Memory B cell (primary cell): Measurements from ENCODE around the gene NPTX1.

Experiments
- ATAC-seq: fragments of 150-1000 bp; cut with Tn5 transposase; 2 replicates; pipeline ENCODE4 v1.10.0; 2021; ENCODE audit warnings: low read depth, mild to moderate bottlenecking, moderate library complexity
- DNase-seq, 2 donors: peaks; one replicate each; pipeline ENCODE4 v3.0.0; 2022; ENCODE audit warnings: low spot score in 2 of 2
- H3K27ac Mint-ChIP-seq: one replicate; pipeline ENCODE4 v1.8.0; 2022; ENCODE audit warnings: mild to moderate bottlenecking, moderate library complexity, mixed read lengths
- H3K27me3 Mint-ChIP-seq: one replicate; pipeline ENCODE4 v1.8.0; 2022; ENCODE audit warnings: mixed read lengths
- H3K36me3 Mint-ChIP-seq: one replicate; pipeline ENCODE4 v1.8.0; 2022; ENCODE audit warnings: mild to moderate bottlenecking, mixed read lengths
- H3K4me1 Mint-ChIP-seq: one replicate; pipeline ENCODE4 v1.8.0; 2022; ENCODE audit warnings: mixed read lengths
- H3K4me3 Mint-ChIP-seq: one replicate; pipeline ENCODE4 v1.8.0; 2022; ENCODE audit warnings: mild to moderate bottlenecking, moderate library complexity, mixed read lengths
- H3K9me3 Mint-ChIP-seq: one replicate; pipeline ENCODE4 v1.8.0; 2022; ENCODE audit warnings: mixed read lengths

Gene NPTX1

GRCh38 chr17:80430446-80431245 is 45.8 kb downstream of the NPTX1 start:
- no peak overlapping the region for H3K27ac Mint-ChIP-seq
- no peaks in the 10 kb centered on the region for H3K36me3 Mint-ChIP-seq
- H3K27me3 Mint-ChIP-seq = no peaks in the 10 kb centered on the region
- no peaks in the 10 kb centered on the region for H3K9me3 Mint-ChIP-seq
- ATAC-seq = no peak
- peaks cover 12% of the 10 kb centered on the region for H3K4me1 Mint-ChIP-seq
- H3K4me3 Mint-ChIP-seq = no peak overlapping the region
- no peak for DNase-seq

GRCh38 chr17:80429356-80430275 is 46.8 kb downstream of the NPTX1 start:
- H3K27me3 Mint-ChIP-seq = no peaks in the 10 kb centered on the region
- DNase-seq = no peak

DNA sequence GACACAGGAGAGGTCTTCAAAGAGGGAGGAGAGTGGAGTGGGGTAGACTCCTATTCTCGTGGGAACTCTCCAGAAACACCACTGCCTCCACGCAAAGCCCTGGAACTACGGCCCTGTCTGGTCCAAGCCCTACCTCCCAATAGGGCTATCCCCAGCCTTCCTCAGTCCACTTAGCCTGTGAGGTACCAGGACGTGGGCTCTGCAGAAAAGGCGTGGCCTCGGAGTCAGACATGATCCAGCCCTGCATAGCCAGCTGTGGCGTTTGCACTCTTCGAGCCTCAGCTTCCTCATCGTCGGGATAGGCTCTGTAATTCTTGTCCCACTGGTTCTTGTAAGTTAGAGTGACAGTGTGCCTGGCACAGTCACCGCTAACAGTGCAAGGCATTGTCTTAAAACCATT is 47.6 kb downstream of the NPTX1 start:
- no peak for DNase-seq
- ATAC-seq = no peak
- Mint-ChIP-seq H3K9me3 (no peaks in the 10 kb centered on the region), H3K4me3 (no peak overlapping the region), H3K4me1 (peaks cover 16% of the 10 kb centered on the region), H3K36me3 (no peaks in the 10 kb centered on the region), H3K27ac (no peak overlapping the region), H3K27me3 (no peaks in the 10 kb centered on the region)

More at GRCh38 chr17:80429356-80430275, 46.8 kb downstream of the NPTX1 start:
- Mint-ChIP-seq H3K4me3 (no peak overlapping the region), H3K9me3 (no peaks in the 10 kb centered on the region), H3K4me1 (peaks cover 12% of the 10 kb centered on the region), H3K36me3 (no peaks in the 10 kb centered on the region), H3K27ac (no peak overlapping the region)
- ATAC-seq = no peak

DNA sequence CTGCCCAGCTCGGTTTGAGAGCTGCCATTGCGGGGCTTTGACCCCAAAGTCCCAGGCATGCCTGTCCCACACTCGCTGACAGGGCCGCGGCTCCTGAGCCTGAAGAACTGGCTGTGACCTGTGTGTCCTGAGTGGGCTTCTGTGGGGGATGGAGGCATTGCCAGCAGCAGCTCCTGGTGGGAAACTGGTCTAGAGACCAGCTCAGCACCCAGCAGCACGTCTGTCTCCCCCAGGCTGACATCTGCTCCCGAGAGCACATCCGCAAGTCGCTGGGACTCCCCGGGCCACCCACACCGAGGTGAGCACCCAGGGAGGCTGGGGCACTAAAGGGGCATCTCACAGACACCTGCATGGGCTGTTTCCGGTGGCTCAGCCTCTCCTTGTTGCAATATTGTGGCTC is 48.0 kb downstream of the NPTX1 start:
- Mint-ChIP-seq H3K9me3 (no peaks in the 10 kb centered on the region), H3K4me1 (peaks cover 16% of the 10 kb centered on the region)

DNA sequence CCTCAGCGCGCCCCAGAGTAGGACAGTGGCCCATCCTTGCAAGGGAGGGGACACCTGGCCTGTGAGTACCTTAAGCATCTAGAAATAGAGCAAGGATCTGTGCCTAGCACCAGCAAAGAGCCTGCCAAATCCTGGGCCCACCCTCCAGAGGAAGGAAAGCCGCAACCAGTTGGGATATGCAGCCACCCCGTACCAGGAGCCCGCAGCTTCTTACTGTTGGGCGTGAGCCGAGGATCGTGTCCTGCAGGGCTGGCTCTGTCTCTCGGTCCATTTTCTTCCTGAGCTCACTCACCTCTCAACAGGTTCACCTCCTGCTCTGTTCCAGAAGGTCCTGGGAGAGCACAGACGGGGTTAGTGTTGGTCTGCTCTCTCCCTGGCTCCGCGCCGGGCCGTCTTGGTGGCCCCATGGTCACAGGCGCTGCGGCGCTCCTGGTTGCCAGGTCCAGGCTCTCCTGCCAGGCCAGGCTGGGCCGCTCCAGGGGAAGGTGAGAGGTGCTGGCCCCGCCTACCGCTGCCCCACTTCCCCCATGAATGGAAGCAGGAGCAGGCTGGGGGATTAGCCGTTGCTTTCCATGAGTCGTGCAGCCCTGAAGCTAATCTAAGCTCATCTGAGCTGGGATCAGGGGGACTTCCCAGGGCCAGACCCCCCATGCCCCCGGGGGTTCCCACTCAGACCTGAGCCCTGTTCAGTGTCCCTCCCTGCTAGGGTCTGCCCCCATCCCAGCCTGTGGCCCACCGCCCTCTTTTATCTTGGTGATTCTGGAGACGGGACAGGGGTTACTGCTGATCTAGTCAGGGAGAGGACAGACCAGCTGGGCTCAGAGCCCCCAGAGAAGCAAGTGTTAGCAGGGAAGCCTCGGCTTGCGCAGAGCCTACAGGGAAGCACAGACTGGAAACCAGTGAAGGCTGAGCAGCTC is 48.8 kb downstream of the NPTX1 start:
- no peaks in the 10 kb centered on the region for H3K27me3 Mint-ChIP-seq
- H3K36me3 Mint-ChIP-seq = no peaks in the 10 kb centered on the region
- peaks cover 16% of the 10 kb centered on the region for H3K4me1 Mint-ChIP-seq
- no peak overlapping the region for H3K4me3 Mint-ChIP-seq
- H3K27ac Mint-ChIP-seq = no peak overlapping the region
- ATAC-seq (no peak), DNase-seq (no peak)
- no peaks in the 10 kb centered on the region for H3K9me3 Mint-ChIP-seq

More for the DNA sequence above, 48.0 kb downstream of the NPTX1 start:
- Mint-ChIP-seq H3K36me3 (no peaks in the 10 kb centered on the region), H3K27me3 (no peaks in the 10 kb centered on the region), H3K4me3 (no peak overlapping the region), H3K27ac (no peak overlapping the region)
- DNase-seq (no peak), ATAC-seq (no peak)

DNA sequence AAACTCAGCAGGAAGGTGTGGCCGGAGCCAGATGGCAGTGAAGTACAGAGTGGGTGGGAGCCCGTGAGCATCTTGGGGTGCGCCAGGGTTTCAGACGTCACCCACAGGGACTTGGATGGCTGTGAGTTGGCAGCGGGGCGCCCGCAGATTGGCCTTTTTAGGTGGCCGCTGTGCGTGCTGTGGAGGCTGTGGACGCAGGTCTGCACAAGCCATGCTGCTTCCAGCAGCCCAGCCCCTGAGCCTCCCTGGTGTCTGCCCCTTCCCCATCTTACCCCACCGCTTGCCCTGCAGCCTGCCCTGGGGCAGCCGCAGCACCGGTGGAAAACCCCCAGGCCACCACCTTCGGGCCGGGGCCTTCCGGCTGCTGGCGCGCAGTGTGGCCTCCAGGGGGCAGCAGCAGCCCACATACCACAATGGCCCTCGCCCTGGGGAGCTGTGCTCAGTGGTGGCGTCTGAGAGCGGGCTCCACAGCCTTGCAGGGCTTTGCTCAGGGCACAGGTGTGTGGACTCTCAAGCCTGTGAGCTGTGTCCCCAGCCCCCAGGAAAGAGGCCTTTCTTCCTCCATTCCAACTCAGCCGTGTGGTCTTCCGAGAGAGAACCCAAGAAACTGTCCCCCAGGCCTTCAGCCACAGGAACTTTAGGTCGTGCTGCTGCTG is 49.6 kb downstream of the NPTX1 start:
- no peaks in the 10 kb centered on the region for H3K36me3 Mint-ChIP-seq
- no peak overlapping the region for H3K4me3 Mint-ChIP-seq
- ATAC-seq (peak; percentile 92), DNase-seq (peak; percentile 92 to 97)
- no peak overlapping the region for H3K27ac Mint-ChIP-seq
- H3K27me3 Mint-ChIP-seq = no peaks in the 10 kb centered on the region
- H3K4me1 Mint-ChIP-seq = peaks cover 16% of the 10 kb centered on the region
- no peaks in the 10 kb centered on the region for H3K9me3 Mint-ChIP-seq

DNA sequence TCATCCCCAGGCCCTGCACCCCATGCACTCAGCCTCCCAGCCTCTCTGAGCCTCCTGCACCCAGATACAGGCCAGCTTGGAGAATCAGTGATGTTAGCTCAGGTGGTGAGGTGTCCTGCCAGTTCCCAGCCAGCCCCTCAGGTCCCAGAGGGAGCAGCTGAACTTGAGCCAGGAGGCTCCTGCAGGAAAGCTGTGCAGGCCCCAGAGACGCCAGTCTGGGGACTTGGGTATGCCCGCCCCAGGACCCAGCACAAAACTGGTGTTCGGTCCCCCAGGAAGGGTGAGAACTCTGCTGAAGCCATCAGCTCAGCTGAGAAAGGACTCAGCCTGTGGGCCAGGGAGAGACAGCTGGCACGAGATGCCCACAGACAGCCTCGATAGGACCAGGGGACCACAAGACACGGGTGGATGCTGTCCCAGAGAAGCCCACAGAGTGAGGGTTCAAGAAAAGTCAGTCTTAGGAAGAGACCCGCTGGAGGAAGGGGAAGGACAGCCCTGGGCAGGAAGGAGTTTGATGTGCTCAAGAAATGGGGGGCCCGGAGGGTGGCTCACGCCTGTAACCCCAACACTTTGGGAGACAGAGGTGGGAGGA is 50.5 kb downstream of the NPTX1 start:
- no peak overlapping the region for H3K4me3 Mint-ChIP-seq
- ATAC-seq (no peak), DNase-seq (no peak)
- H3K36me3 Mint-ChIP-seq = no peaks in the 10 kb centered on the region
- H3K27me3 Mint-ChIP-seq = no peaks in the 10 kb centered on the region
- H3K27ac Mint-ChIP-seq = peak overlapping the region; percentile 74
- peaks cover 16% of the 10 kb centered on the region for H3K4me1 Mint-ChIP-seq
- no peaks in the 10 kb centered on the region for H3K9me3 Mint-ChIP-seq

- no peaks in the 10 kb centered on the region for H3K27me3 Mint-ChIP-seq
- peaks cover 16% of the 10 kb centered on the region for H3K4me1 Mint-ChIP-seq
- no peak for DNase-seq
- H3K4me3 Mint-ChIP-seq = peak overlapping the region; percentile 5
- H3K9me3 Mint-ChIP-seq = no peaks in the 10 kb centered on the region
- H3K27ac Mint-ChIP-seq = no peak overlapping the region
- no peak for ATAC-seq
- H3K36me3 Mint-ChIP-seq = no peaks in the 10 kb centered on the region
Observed at GRCh38 chr17:80424878-80425765, 51.3 kb downstream of the NPTX1 start.

GRCh38 chr17:80424261-80424660 is 52.1 kb downstream of the NPTX1 start:
- no peak overlapping the region for H3K27ac Mint-ChIP-seq
- ATAC-seq = peak; percentile 18
- peaks cover 6% of the 10 kb centered on the region for H3K36me3 Mint-ChIP-seq

DNA sequence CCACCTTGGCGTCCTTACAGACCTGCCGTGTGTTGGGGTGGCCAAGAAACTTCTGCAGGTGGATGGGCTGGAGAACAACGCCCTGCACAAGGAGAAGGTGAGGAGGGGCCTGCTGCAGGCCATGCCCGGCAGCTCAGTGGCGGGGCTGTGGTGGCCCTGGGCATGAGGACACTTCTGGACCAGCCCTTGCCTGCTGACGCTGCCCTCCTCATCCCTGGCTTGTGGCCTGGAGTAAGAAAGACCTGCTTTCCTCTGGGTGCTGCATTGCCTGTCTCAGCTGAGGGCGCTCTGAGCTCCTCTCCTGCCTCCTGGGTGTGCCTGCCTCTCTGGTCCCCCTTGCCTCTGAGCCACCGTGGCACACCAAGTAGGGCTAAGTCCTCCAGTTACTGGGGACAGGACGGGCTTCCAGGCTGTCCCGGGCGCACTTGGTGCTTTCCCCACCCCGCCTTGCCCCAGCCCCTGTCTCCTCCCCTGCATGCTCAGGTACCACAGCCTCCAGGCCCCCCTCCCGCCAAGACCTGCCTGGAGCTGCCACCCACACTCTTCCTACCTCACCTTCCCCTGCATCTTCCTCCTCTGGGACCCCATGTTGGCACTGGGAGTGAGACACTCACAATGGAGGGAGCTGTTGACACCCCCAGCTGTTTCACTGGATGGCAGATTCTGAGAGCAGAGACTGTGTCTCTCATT is 52.7 kb downstream of the NPTX1 start:
- Mint-ChIP-seq H3K36me3 (peaks cover 6% of the 10 kb centered on the region), H3K27me3 (no peaks in the 10 kb centered on the region), H3K4me1 (peaks cover 16% of the 10 kb centered on the region), H3K9me3 (no peaks in the 10 kb centered on the region), H3K27ac (no peak overlapping the region), H3K4me3 (no peak overlapping the region)
- ATAC-seq (no peak), DNase-seq (no peak)

More at GRCh38 chr17:80424261-80424660, 52.1 kb downstream of the NPTX1 start:
- Mint-ChIP-seq H3K9me3 (no peaks in the 10 kb centered on the region), H3K4me1 (peaks cover 16% of the 10 kb centered on the region), H3K4me3 (no peak overlapping the region), H3K27me3 (no peaks in the 10 kb centered on the region)
- DNase-seq = peak in 1 of 2 donors; percentile 16

- DNase-seq (no peak), ATAC-seq (no peak)
- H3K36me3 Mint-ChIP-seq = peaks cover 6% of the 10 kb centered on the region
- H3K27me3 Mint-ChIP-seq = no peaks in the 10 kb centered on the region
- H3K9me3 Mint-ChIP-seq = no peaks in the 10 kb centered on the region
- H3K27ac Mint-ChIP-seq = no peak overlapping the region
- H3K4me3 Mint-ChIP-seq = no peak overlapping the region
- H3K4me1 Mint-ChIP-seq = peaks cover 16% of the 10 kb centered on the region
Observed at GRCh38 chr17:80422981-80423380, 53.4 kb downstream of the NPTX1 start.

- Mint-ChIP-seq H3K4me1 (peaks cover 18% of the 10 kb centered on the region), H3K36me3 (peaks cover 8% of the 10 kb centered on the region), H3K27ac (no peak overlapping the region), H3K9me3 (no peaks in the 10 kb centered on the region), H3K27me3 (no peaks in the 10 kb centered on the region), H3K4me3 (no peak overlapping the region)
- DNase-seq (no peak), ATAC-seq (no peak)
Observed at GRCh38 chr17:80422276-80422675, 54.1 kb downstream of the NPTX1 start.
